DND-41 (cell line): Measurements from ENCODE around the gene FBP2.
"Not testable (repeated sequence)": the region's sequence is repeated elsewhere in the genome, so short reads cannot be mapped to it uniquely, and the experiment has no call there.

Experiments
- ATAC-seq: fragments of 200-7000 bp; cut with Tn5 transposase; 3 replicates; pipeline ENCODE4 v1.9.1; 2021; ENCODE audit warnings: low read depth; ENCODE audit not compliant: insufficient read depth
- DNase-seq: peaks from one replicate; pipeline ENCODE4 v3.0.0-alpha.2; 2020
- H2AFZ ChIP-seq: 2 replicates; pipeline ENCODE4 v1.6.0; 2012; ENCODE audit warnings: low read depth, low read length
- H3K27ac ChIP-seq: 2 replicates; pipeline ENCODE4 v1.5.1; 2012; ENCODE audit warnings: low read length, inconsistent platforms
- H3K27me3 ChIP-seq: fragments of 200-600 bp; sonication (generic); 2 replicates; pipeline ENCODE4 v1.6.0; 2012; ENCODE audit warnings: low read length, mild to moderate bottlenecking, inconsistent platforms; ENCODE audit not compliant: insufficient read depth, poor library complexity
- H3K36me3 ChIP-seq: 2 replicates; pipeline ENCODE4 v1.5.1; 2012; ENCODE audit warnings: low read length, inconsistent platforms; ENCODE audit not compliant: insufficient read depth
- H3K4me1 ChIP-seq: 2 replicates; pipeline ENCODE4 v1.5.1; 2012; ENCODE audit warnings: mild to moderate bottlenecking, low read length; ENCODE audit not compliant: insufficient read depth
- H3K4me2 ChIP-seq: 2 replicates; pipeline ENCODE4 v1.6.0; 2012; ENCODE audit warnings: mild to moderate bottlenecking, moderate library complexity, low read length, inconsistent platforms; ENCODE audit not compliant: insufficient read depth
- H3K4me3 ChIP-seq, 2 experiments: fragments of 200-600 bp in 1 of 2; shearing (Covaris generic) in 1 of 2; 2 replicates each; pipeline ENCODE4 v1.5.1; 2012 to 2016; ENCODE audit warnings: inconsistent platforms in 2 of 2, low read length in 2 of 2, mild to moderate bottlenecking in 2 of 2, low read depth in 1 of 2, moderate library complexity in 1 of 2
- H3K79me2 ChIP-seq: 2 replicates; pipeline ENCODE4 v1.6.0; 2012; ENCODE audit warnings: low read length, inconsistent platforms; ENCODE audit not compliant: insufficient read depth
- H3K9ac ChIP-seq: 2 replicates; pipeline ENCODE4 v1.6.0; 2012; ENCODE audit warnings: low read depth, mild to moderate bottlenecking, inconsistent platforms, low read length, moderate library complexity
- H3K9me3 ChIP-seq: 2 replicates; pipeline ENCODE4 v1.5.1; 2012; ENCODE audit warnings: low read length, moderate library complexity, mild to moderate bottlenecking, inconsistent platforms; ENCODE audit not compliant: insufficient read depth, severe bottlenecking
- H4K20me1 ChIP-seq: 2 replicates; pipeline ENCODE4 v1.6.0; 2012; ENCODE audit warnings: low read length; ENCODE audit not compliant: insufficient read depth
- CTCF ChIP-seq: IDR thresholded peaks from 2 replicates; pipeline ENCODE4 v1.5.1; 2012; ENCODE audit warnings: borderline replicate concordance, low read length, moderate library complexity, mild to moderate bottlenecking; ENCODE audit not compliant: poor library complexity, severe bottlenecking; ENCODE audit errors: extremely low read depth
- EZH2 ChIP-seq: IDR thresholded peaks from 3 replicates; pipeline ENCODE4 v1.6.1; 2012; ENCODE audit warnings: borderline replicate concordance, low read depth, mild to moderate bottlenecking, moderate library complexity, low read length, inconsistent platforms; ENCODE audit not compliant: severe bottlenecking

Gene FBP2

GRCh38 chr9:94545940-94546339 is 47.7 kb downstream of the FBP2 start:
- no peaks in the 10 kb centered on the region for H3K36me3 ChIP-seq

GRCh38 chr9:94544335-94544734 is 49.3 kb downstream of the FBP2 start:
- H3K4me2 ChIP-seq, H3K27me3 ChIP-seq, H3K4me3 ChIP-seq, H3K36me3 ChIP-seq, H4K20me1 ChIP-seq, H3K4me1 ChIP-seq, H3K9me3 ChIP-seq, ATAC-seq, H3K79me2 ChIP-seq, H3K9ac ChIP-seq, H2AFZ ChIP-seq, DNase-seq, H3K27ac ChIP-seq: not testable (repeated sequence)

More at GRCh38 chr9:94545940-94546339, 47.7 kb downstream of the FBP2 start:
- no peak for TF ChIP-seq CTCF
- TF ChIP-seq EZH2, result no peak
- ATAC-seq (no peak), DNase-seq (no peak)
- Histone ChIP-seq H4K20me1 (no peaks in the 10 kb centered on the region), H3K27me3 (no peaks in the 10 kb centered on the region), H3K9me3 (no peaks in the 10 kb centered on the region), H3K4me1 (no peaks in the 10 kb centered on the region), H2AFZ (no peak overlapping the region), H3K4me2 (no peak overlapping the region), H3K4me3 (no peak overlapping the region), H3K79me2 (no peaks in the 10 kb centered on the region), H3K27ac (no peak overlapping the region), H3K9ac (no peak overlapping the region)

- TF ChIP-seq EZH2 (no peak), CTCF (no peak)
These were observed 54.7 kb downstream of the FBP2 start for GRCh38 chr9:94538908-94539307.

GRCh38 chr9:94534901-94535300 is 58.7 kb downstream of the FBP2 start:
- H2AFZ ChIP-seq, result no peak overlapping the region
- no peaks in the 10 kb centered on the region for H4K20me1 ChIP-seq
- H3K79me2 ChIP-seq, result no peaks in the 10 kb centered on the region
- H3K9me3 ChIP-seq, result no peaks in the 10 kb centered on the region
- H3K27me3 ChIP-seq, result peaks cover 2% of the 10 kb centered on the region
- no peaks in the 10 kb centered on the region for H3K36me3 ChIP-seq
- H3K4me2 ChIP-seq, result no peak overlapping the region
- no peak overlapping the region for H3K27ac ChIP-seq
- no peak for DNase-seq
- no peak overlapping the region for H3K9ac ChIP-seq
- no peak for ATAC-seq
- H3K4me1 ChIP-seq, result no peaks in the 10 kb centered on the region
- H3K4me3 ChIP-seq, result no peak overlapping the region
- TF ChIP-seq EZH2, result no peak
- no peak for TF ChIP-seq CTCF

More at GRCh38 chr9:94538908-94539307, 54.7 kb downstream of the FBP2 start:
- Histone ChIP-seq H3K79me2 (no peaks in the 10 kb centered on the region), H3K36me3 (no peaks in the 10 kb centered on the region), H4K20me1 (no peaks in the 10 kb centered on the region), H3K4me2 (no peak overlapping the region), H3K9ac (no peak overlapping the region), H3K9me3 (no peaks in the 10 kb centered on the region), H3K4me3 (no peak overlapping the region), H3K27me3 (no peaks in the 10 kb centered on the region), H2AFZ (no peak overlapping the region), H3K27ac (no peak overlapping the region), H3K4me1 (no peaks in the 10 kb centered on the region)
- DNase-seq, result no peak
- no peak for ATAC-seq
